Stimulated activated naive CD8-positive, alpha-beta T cell treated with anti-CD3 and anti-CD28 coated beads, Interleukin-15, amount 100 ng/mL, for 72 hours (primary cell): ENCODE measurements around the gene LAMA1.
"Not testable (repeated sequence)": the region's sequence is repeated elsewhere in the genome, so short reads cannot be mapped to it uniquely, and the experiment has no call there.

Experiments
- ATAC-seq: fragments of 150-1000 bp; cut with Tn5 transposase; 2 replicates; pipeline ENCODE4 v1.10.0; 2021; ENCODE audit warnings: mild to moderate bottlenecking, moderate library complexity
- DNase-seq, 2 donors: peaks; one replicate each; pipeline ENCODE4 v3.0.0; 2021 to 2022
- H3K27ac Mint-ChIP-seq, 2 donors: one replicate each; pipeline ENCODE4 v1.8.0; 2022; ENCODE audit warnings: mild to moderate bottlenecking in 2 of 2, mixed read lengths in 2 of 2, moderate library complexity in 2 of 2
- H3K27me3 Mint-ChIP-seq: one replicate; pipeline ENCODE4 v1.8.0; 2022; ENCODE audit warnings: mixed read lengths
- H3K4me1 Mint-ChIP-seq: one replicate; pipeline ENCODE4 v1.8.0; 2022; ENCODE audit warnings: mild to moderate bottlenecking, mixed read lengths
- H3K4me3 Mint-ChIP-seq, 2 donors: one replicate each; pipeline ENCODE4 v1.8.0; 2022; ENCODE audit warnings: mild to moderate bottlenecking in 2 of 2, mixed read lengths in 2 of 2, moderate library complexity in 1 of 2
- H3K9me3 Mint-ChIP-seq, 2 donors: one replicate each; pipeline ENCODE4 v1.8.0; 2022; ENCODE audit warnings: mixed read lengths in 2 of 2

The LAMA1 gene

GRCh38 chr18:7117390-7118355 is at the start of gene LAMA1:
Gene LAMA1 (minus strand): TSS chr18:7117797. CDS start chr18:7117720, 77 bp downstream.
- Mint-ChIP-seq H3K27ac (no peak within 1 kb of the TSS), H3K4me1 (peaks cover 12% of the 10 kb centered on the region), H3K4me3 (peak within 1 kb of the TSS; percentile 54 to 68), H3K27me3 (peaks cover 33% of the 10 kb centered on the region), H3K9me3 (peaks cover 10 to 15% of the 10 kb centered on the region in 2 donors)
- ATAC-seq (no peak), DNase-seq (no peak)

- no peaks in the 10 kb centered on the region for H3K9me3 Mint-ChIP-seq
- H3K27ac Mint-ChIP-seq: no peak overlapping the region
- ATAC-seq (no peak), DNase-seq (no peak)
- no peaks in the 10 kb centered on the region for H3K4me1 Mint-ChIP-seq
- no peak overlapping the region for H3K4me3 Mint-ChIP-seq
- no peaks in the 10 kb centered on the region for H3K27me3 Mint-ChIP-seq
Measured at GRCh38 chr18:7165846-7166393, 48.3 kb upstream of the LAMA1 start.

- no peaks in the 10 kb centered on the region for H3K9me3 Mint-ChIP-seq
- ATAC-seq (no peak), DNase-seq (no peak)
- no peaks in the 10 kb centered on the region for H3K27me3 Mint-ChIP-seq
- H3K4me1 Mint-ChIP-seq: no peaks in the 10 kb centered on the region
- no peak overlapping the region for H3K4me3 Mint-ChIP-seq
- H3K27ac Mint-ChIP-seq: no peak overlapping the region
Measured at GRCh38 chr18:7164323-7165004, 46.9 kb upstream of the LAMA1 start.

GRCh38 chr18:7158216-7158615 is 40.6 kb upstream of the LAMA1 start:
- ATAC-seq (no peak), DNase-seq (no peak)
- Mint-ChIP-seq H3K9me3 (no peaks in the 10 kb centered on the region), H3K27me3 (no peaks in the 10 kb centered on the region), H3K4me3 (no peak overlapping the region), H3K27ac (no peak overlapping the region), H3K4me1 (no peaks in the 10 kb centered on the region)

GRCh38 chr18:7157760-7158159 is 40.2 kb upstream of the LAMA1 start:
- ATAC-seq (no peak), DNase-seq (no peak)
- Mint-ChIP-seq H3K4me3 (no peak overlapping the region), H3K9me3 (no peaks in the 10 kb centered on the region), H3K27ac (no peak overlapping the region), H3K27me3 (no peaks in the 10 kb centered on the region), H3K4me1 (no peaks in the 10 kb centered on the region)

GRCh38 chr18:7155887-7156286 is 38.3 kb upstream of the LAMA1 start:
- Mint-ChIP-seq H3K27me3 (no peaks in the 10 kb centered on the region), H3K27ac (no peak overlapping the region), H3K4me3 (no peak overlapping the region), H3K4me1 (no peaks in the 10 kb centered on the region), H3K9me3 (peaks cover 0 to 7% of the 10 kb centered on the region in 2 donors)
- DNase-seq: no peak
- ATAC-seq: no peak

GRCh38 chr18:7155092-7155491 is 37.5 kb upstream of the LAMA1 start:
- Mint-ChIP-seq H3K27ac (no peak overlapping the region), H3K9me3 (peaks cover 0 to 7% of the 10 kb centered on the region in 2 donors), H3K27me3 (no peaks in the 10 kb centered on the region), H3K4me1 (no peaks in the 10 kb centered on the region), H3K4me3 (no peak overlapping the region)
- no peak for ATAC-seq
- no peak for DNase-seq

- Mint-ChIP-seq H3K27ac (no peak overlapping the region), H3K4me3 (no peak overlapping the region), H3K9me3 (peaks cover 6 to 7% of the 10 kb centered on the region in 2 donors), H3K4me1 (no peaks in the 10 kb centered on the region), H3K27me3 (no peaks in the 10 kb centered on the region)
- ATAC-seq (no peak), DNase-seq (no peak)
Measured at GRCh38 chr18:7152440-7152839, 34.8 kb upstream of the LAMA1 start.

- Mint-ChIP-seq H3K4me1 (no peaks in the 10 kb centered on the region), H3K9me3 (peaks cover 7 to 8% of the 10 kb centered on the region in 2 donors), H3K27me3 (no peaks in the 10 kb centered on the region), H3K27ac (no peak overlapping the region), H3K4me3 (no peak overlapping the region)
- DNase-seq (no peak), ATAC-seq (no peak)
Measured at GRCh38 chr18:7147399-7147798, 29.8 kb upstream of the LAMA1 start.

- no peak for ATAC-seq
- Mint-ChIP-seq H3K4me1 (no peaks in the 10 kb centered on the region), H3K27me3 (no peaks in the 10 kb centered on the region), H3K4me3 (no peak overlapping the region), H3K27ac (no peak overlapping the region), H3K9me3 (peaks cover 0 to 8% of the 10 kb centered on the region in 2 donors)
- no peak for DNase-seq
Measured at GRCh38 chr18:7146067-7146466, 28.5 kb upstream of the LAMA1 start.

- H3K9me3 Mint-ChIP-seq, H3K27me3 Mint-ChIP-seq: not testable (repeated sequence)
Measured at GRCh38 chr18:7144921-7145320, 27.3 kb upstream of the LAMA1 start.

GRCh38 chr18:7141287-7141686 is 23.7 kb upstream of the LAMA1 start:
- no peaks in the 10 kb centered on the region for H3K9me3 Mint-ChIP-seq
- H3K27me3 Mint-ChIP-seq: no peaks in the 10 kb centered on the region
- DNase-seq: no peak
- H3K4me1 Mint-ChIP-seq: no peaks in the 10 kb centered on the region
- H3K4me3 Mint-ChIP-seq: no peak overlapping the region
- no peak overlapping the region for H3K27ac Mint-ChIP-seq
- ATAC-seq: no peak

More at GRCh38 chr18:7144921-7145320, 27.3 kb upstream of the LAMA1 start:
- not testable (repeated sequence) for H3K4me1 Mint-ChIP-seq, ATAC-seq, H3K4me3 Mint-ChIP-seq, H3K27ac Mint-ChIP-seq, DNase-seq

- ATAC-seq: no peak
- Mint-ChIP-seq H3K4me3 (no peak overlapping the region), H3K9me3 (no peaks in the 10 kb centered on the region)
Measured at GRCh38 chr18:7139409-7139808, 21.8 kb upstream of the LAMA1 start.

GRCh38 chr18:7133181-7133580 is 15.6 kb upstream of the LAMA1 start:
- no peak for ATAC-seq
- Mint-ChIP-seq H3K4me1 (no peaks in the 10 kb centered on the region), H3K27ac (peak overlapping the region in 1 of 2 donors; percentile 48), H3K27me3 (no peaks in the 10 kb centered on the region), H3K4me3 (no peak overlapping the region), H3K9me3 (peaks cover 8 to 15% of the 10 kb centered on the region in 2 donors)
- no peak for DNase-seq

More at GRCh38 chr18:7139409-7139808, 21.8 kb upstream of the LAMA1 start:
- Mint-ChIP-seq H3K27me3 (no peaks in the 10 kb centered on the region), H3K4me1 (no peaks in the 10 kb centered on the region), H3K27ac (no peak overlapping the region)
- DNase-seq: no peak

- H3K27ac Mint-ChIP-seq: no peak overlapping the region
- H3K4me3 Mint-ChIP-seq: no peak overlapping the region
- H3K27me3 Mint-ChIP-seq: no peaks in the 10 kb centered on the region
- DNase-seq (no peak), ATAC-seq (no peak)
- H3K4me1 Mint-ChIP-seq: no peaks in the 10 kb centered on the region
- H3K9me3 Mint-ChIP-seq: peaks cover 8 to 15% of the 10 kb centered on the region in 2 donors
Measured at GRCh38 chr18:7132356-7133150, 15.0 kb upstream of the LAMA1 start.
